ENCODE data around the gene SNTG2.

DNA sequence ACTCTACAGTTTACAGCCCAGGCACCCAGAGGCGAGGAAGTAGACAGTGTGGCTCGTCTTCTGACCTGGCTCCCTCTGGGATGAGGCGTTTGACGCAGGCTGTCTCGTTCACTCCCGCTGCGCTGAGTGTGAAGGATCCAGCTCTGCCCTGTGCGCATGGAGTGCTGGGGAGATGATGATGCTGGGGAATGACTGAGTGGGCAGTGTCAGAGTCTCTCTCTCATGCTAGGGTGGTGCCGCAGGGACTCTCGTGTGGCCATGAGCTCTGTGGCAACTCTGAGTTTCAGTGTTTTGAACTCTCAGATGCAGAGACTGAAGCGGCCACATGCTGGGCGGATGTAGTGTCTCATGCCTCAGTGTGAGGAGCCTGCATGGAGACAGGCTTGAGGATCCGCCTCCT lies 344.3 kb downstream of the SNTG2 start:
- TF ChIP-seq, protein P1, sequence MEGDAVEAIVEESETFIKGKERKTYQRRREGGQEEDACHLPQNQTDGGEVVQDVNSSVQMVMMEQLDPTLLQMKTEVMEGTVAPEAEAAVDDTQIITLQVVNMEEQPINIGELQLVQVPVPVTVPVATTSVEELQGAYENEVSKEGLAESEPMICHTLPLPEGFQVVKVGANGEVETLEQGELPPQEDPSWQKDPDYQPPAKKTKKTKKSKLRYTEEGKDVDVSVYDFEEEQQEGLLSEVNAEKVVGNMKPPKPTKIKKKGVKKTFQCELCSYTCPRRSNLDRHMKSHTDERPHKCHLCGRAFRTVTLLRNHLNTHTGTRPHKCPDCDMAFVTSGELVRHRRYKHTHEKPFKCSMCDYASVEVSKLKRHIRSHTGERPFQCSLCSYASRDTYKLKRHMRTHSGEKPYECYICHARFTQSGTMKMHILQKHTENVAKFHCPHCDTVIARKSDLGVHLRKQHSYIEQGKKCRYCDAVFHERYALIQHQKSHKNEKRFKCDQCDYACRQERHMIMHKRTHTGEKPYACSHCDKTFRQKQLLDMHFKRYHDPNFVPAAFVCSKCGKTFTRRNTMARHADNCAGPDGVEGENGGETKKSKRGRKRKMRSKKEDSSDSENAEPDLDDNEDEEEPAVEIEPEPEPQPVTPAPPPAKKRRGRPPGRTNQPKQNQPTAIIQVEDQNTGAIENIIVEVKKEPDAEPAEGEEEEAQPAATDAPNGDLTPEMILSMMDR (IDR thresholded peaks at IDR 0.05): no peak
- TF ChIP-seq POLR2A (IDR thresholded peaks at IDR 0.05) (no peak), EP300 (IDR thresholded peaks at IDR 0.05) (no peak)
